Activated CD4-positive, alpha-beta memory T cell treated with anti-CD3 and anti-CD28 coated beads for 36 hours (primary cell): Measurements from ENCODE around the gene ANAPC10. TPM values are rescaled to one million over a fixed set of nuclear protein-coding genes. Genes with fewer than 3 reads are reported as not detected.

Experiments
- CTCF ChIA-PET: fragments of 350-600 bp; sonication (Branson Sonifier 250); formaldehyde crosslinking; loops from one replicate; lab custom pipeline; 2021; ENCODE audit warnings: antibody characterized with exemption, inconsistent platforms; lab: Charles Lee
- POLR2A ChIA-PET: fragments of 350-600 bp; sonication (Branson Sonifier 250); formaldehyde crosslinking; loops from one replicate; lab custom pipeline; 2021; ENCODE audit warnings: antibody characterized with exemption; lab: Charles Lee
- DNase-seq: peaks from one replicate; pipeline ENCODE4 v3.0.0-alpha.2; 2020
- H3K27ac Mint-ChIP-seq: one replicate; pipeline ENCODE4 v1.8.0; 2021; ENCODE audit warnings: mixed read lengths
- H3K27me3 Mint-ChIP-seq: one replicate; pipeline ENCODE4 v1.8.0; 2021; ENCODE audit warnings: mixed read lengths
- H3K36me3 Mint-ChIP-seq: one replicate; pipeline ENCODE4 v1.8.0; 2021; ENCODE audit warnings: mixed read lengths
- H3K4me1 Mint-ChIP-seq: one replicate; pipeline ENCODE4 v1.8.0; 2021; ENCODE audit warnings: low read depth, mixed read lengths
- H3K4me3 Mint-ChIP-seq: one replicate; pipeline ENCODE4 v1.8.0; 2021; ENCODE audit warnings: mild to moderate bottlenecking, mixed read lengths
- H3K9me3 Mint-ChIP-seq: one replicate; pipeline ENCODE4 v1.8.0; 2021; ENCODE audit warnings: mixed read lengths
- intact Hi-C: fragments of 100-400 bp; cut with micrococcal nuclease; formaldehyde crosslinking; loops from one replicate; pipeline ENCODE4 v1.15.1; 2023
- total RNA-seq, 2 experiments: library from RNA; stranded (reverse); gene quantifications; one replicate each; pipeline ENCODE4 v1.2.3, GENCODE V29; 2021

The ANAPC10 gene
- total RNA-seq, 2 experiments from 2014 or later: 28.2 to 28.3 TPM

GRCh38 chr4:145069361-145069760 is 28.6 kb downstream of the ANAPC10 start:
- no peak for DNase-seq
- ChIA-PET CTCF (no interaction called here), POLR2A (no interaction called here)
- no peaks in the 10 kb centered on the region for H3K36me3 Mint-ChIP-seq
- intact Hi-C loops: no loop called here
- no peak overlapping the region for H3K4me3 Mint-ChIP-seq
- no peaks in the 10 kb centered on the region for H3K9me3 Mint-ChIP-seq
- no peak overlapping the region for H3K27ac Mint-ChIP-seq
- peaks cover 13% of the 10 kb centered on the region for H3K4me1 Mint-ChIP-seq
- H3K27me3 Mint-ChIP-seq: no peaks in the 10 kb centered on the region

DNA sequence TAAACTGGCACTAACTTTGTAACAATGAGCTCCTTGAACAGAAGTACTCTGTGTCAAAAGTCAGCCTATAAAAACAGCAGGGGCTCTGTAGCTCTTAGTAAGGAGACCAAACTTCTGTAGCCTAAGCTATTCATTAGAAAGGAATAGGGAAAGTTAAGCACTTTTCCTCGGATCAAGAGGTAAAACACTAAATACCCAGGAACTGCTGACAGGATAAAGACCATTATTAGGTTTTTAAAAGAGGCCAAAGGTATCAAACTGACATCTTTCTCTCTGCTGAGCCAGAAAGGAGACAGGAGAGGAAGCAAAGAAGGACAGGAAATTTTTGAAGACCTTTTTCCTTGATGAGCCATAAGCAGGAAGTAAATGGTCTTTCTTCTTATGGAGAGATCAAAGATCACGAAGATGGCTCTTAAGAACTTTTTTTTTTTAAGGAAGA is 31.9 kb downstream of the ANAPC10 start:
- Mint-ChIP-seq H3K4me1 (peaks cover 7% of the 10 kb centered on the region), H3K27ac (no peak overlapping the region), H3K4me3 (no peak overlapping the region), H3K9me3 (no peaks in the 10 kb centered on the region), H3K36me3 (peaks cover 7% of the 10 kb centered on the region), H3K27me3 (no peaks in the 10 kb centered on the region)
- CTCF ChIA-PET: no interaction called here
- POLR2A ChIA-PET: no interaction called here
- intact Hi-C loops: no loop called here
- DNase-seq: no peak

DNA sequence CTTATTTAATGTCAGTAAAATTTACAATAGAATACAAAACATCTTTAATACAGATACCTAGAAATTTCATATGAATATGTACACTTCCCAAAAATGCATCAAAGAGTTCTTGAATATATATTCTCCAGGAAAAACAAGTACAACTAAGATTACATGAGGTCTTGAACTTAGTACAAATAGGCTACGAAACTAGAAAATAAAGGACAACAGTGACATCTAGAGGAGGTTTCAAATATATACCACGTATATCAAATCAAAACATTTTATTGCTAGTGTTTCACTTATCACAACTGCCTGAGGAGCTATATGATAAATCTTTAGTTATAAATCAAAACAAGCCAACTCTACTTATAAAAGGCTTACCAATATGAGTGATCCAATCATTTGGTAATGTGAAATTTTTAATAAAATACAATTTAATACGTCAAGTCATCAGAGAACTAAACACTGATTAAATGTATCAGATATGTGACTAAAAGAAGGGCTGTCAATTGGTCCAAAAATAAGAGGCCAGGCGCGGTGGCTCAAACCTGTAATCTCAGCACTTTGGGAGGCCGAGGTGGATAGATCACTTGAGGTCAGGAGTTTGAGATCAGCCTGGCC is 36.6 kb downstream of the ANAPC10 start:
- Mint-ChIP-seq H3K4me3 (no peak overlapping the region), H3K27ac (no peak overlapping the region), H3K27me3 (no peaks in the 10 kb centered on the region), H3K36me3 (peaks cover 7% of the 10 kb centered on the region), H3K4me1 (peaks cover 17% of the 10 kb centered on the region), H3K9me3 (no peaks in the 10 kb centered on the region)
- intact Hi-C loops: loop anchor here (1.0 to 5.0 kb wide), 2 partner anchors 449 to 887 kb away; no protein-coding TSS in a partner anchor
- no peak for DNase-seq
- ChIA-PET CTCF (interaction anchor here (0.6 to 1.9 kb wide), 13 partner anchors 11 to 890 kb away, joined by 3 to 9 read pairs (median 3); no protein-coding TSS in a partner anchor), POLR2A (no interaction called here)

GRCh38 chr4:145058256-145058655 is 39.7 kb downstream of the ANAPC10 start:
- H3K36me3 Mint-ChIP-seq: peaks cover 10% of the 10 kb centered on the region
- CTCF ChIA-PET: no interaction called here
- peaks cover 21% of the 10 kb centered on the region for H3K4me1 Mint-ChIP-seq
- no peak overlapping the region for H3K4me3 Mint-ChIP-seq
- POLR2A ChIA-PET: no interaction called here
- H3K27me3 Mint-ChIP-seq: no peaks in the 10 kb centered on the region
- no peaks in the 10 kb centered on the region for H3K9me3 Mint-ChIP-seq
- DNase-seq: no peak
- H3K27ac Mint-ChIP-seq: no peak overlapping the region
- intact Hi-C loops: no loop called here

- H3K4me1 Mint-ChIP-seq: peaks cover 21% of the 10 kb centered on the region
- intact Hi-C loops: no loop called here
- DNase-seq: no peak
- no peak overlapping the region for H3K4me3 Mint-ChIP-seq
- H3K27ac Mint-ChIP-seq: no peak overlapping the region
- CTCF ChIA-PET: no interaction called here
- H3K27me3 Mint-ChIP-seq: no peaks in the 10 kb centered on the region
- no peaks in the 10 kb centered on the region for H3K9me3 Mint-ChIP-seq
- H3K36me3 Mint-ChIP-seq: peaks cover 6% of the 10 kb centered on the region
- POLR2A ChIA-PET: no interaction called here
Measured at GRCh38 chr4:145056325-145057130, 41.5 kb downstream of the ANAPC10 start.

DNA sequence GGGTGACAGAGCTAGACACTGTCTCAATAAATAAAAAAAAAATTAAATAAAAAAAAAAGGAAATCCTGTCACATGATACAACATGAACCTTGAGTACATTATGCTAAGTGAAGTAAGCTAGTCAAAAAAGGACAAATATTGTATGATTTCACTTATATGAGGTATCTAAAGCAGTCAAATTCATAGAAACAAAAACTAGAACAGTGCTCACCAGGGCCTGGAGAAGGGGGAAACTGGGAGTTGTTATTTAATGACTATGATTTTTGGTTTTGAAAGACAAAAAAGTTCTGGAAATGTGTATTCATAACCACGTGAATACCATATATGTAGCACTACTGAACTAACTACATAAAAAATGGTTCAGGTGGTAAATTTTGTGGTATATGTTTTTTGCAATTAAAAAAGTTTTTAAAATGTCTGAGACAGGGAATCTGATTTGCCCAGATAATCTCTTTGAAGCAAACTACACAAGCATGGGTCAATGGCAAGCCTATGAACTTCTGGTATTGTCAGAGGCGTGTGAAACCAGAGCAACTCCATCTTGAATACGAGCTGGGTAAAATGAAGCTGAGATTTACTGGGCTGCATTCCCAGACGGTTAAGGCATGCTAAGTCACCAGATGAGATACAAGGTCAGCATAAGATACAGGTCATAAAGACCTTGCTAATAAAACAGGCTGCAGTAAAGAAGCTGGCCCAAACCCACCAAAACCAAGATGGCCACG is 42.3 kb downstream of the ANAPC10 start:
- POLR2A ChIA-PET: no interaction called here
- Mint-ChIP-seq H3K4me1 (peaks cover 21% of the 10 kb centered on the region), H3K4me3 (no peak overlapping the region), H3K36me3 (peaks cover 9% of the 10 kb centered on the region), H3K9me3 (no peaks in the 10 kb centered on the region), H3K27me3 (no peaks in the 10 kb centered on the region), H3K27ac (no peak overlapping the region)
- no peak for DNase-seq
- intact Hi-C loops: no loop called here
- CTCF ChIA-PET: interaction anchor here (0.6 kb wide), 2 partner anchors 16 to 91 kb away, joined by 3 to 7 read pairs; no protein-coding TSS in a partner anchor

- CTCF ChIA-PET: no interaction called here
- intact Hi-C loops: no loop called here
Measured at GRCh38 chr4:145049241-145049640, 48.8 kb downstream of the ANAPC10 start.

DNA sequence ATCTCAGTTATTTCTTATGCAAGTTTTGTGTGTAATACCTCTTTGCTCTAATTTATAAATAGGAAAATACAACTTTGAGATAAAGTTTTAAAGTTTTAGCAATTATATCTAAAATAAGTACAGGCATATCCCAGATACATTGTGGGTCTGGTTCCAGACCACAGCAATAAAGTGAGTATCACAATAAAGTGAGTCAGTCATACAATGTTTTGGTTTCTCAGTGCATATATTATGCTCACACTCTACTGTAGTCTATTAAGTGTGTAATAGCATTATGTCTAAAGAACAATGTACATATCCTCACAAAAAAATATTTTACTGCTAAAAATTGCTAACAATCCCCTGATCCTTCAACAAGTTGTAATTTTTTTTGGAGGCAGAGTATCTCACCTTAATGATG is 49.2 kb downstream of the ANAPC10 start:
- Mint-ChIP-seq H3K9me3 (no peaks in the 10 kb centered on the region), H3K4me1 (peaks cover 12% of the 10 kb centered on the region)
- CTCF ChIA-PET: no interaction called here

More at GRCh38 chr4:145049241-145049640, 48.8 kb downstream of the ANAPC10 start:
- no peak for DNase-seq
- POLR2A ChIA-PET: no interaction called here
- no peak overlapping the region for H3K27ac Mint-ChIP-seq
- peaks cover 13% of the 10 kb centered on the region for H3K36me3 Mint-ChIP-seq
- no peaks in the 10 kb centered on the region for H3K27me3 Mint-ChIP-seq
- H3K4me3 Mint-ChIP-seq: no peak overlapping the region
- H3K4me1 Mint-ChIP-seq: peaks cover 12% of the 10 kb centered on the region
- no peaks in the 10 kb centered on the region for H3K9me3 Mint-ChIP-seq

GRCh38 chr4:145047151-145047550 is 50.8 kb downstream of the ANAPC10 start:
- Mint-ChIP-seq H3K36me3 (peaks cover 13% of the 10 kb centered on the region), H3K27ac (no peak overlapping the region), H3K4me3 (no peak overlapping the region), H3K9me3 (no peaks in the 10 kb centered on the region), H3K27me3 (no peaks in the 10 kb centered on the region), H3K4me1 (peaks cover 12% of the 10 kb centered on the region)
- CTCF ChIA-PET: no interaction called here
- POLR2A ChIA-PET: no interaction called here
- no peak for DNase-seq
- intact Hi-C loops: no loop called here

More for the DNA sequence above, 49.2 kb downstream of the ANAPC10 start:
- intact Hi-C loops: no loop called here
- DNase-seq: no peak
- POLR2A ChIA-PET: no interaction called here
- peaks cover 13% of the 10 kb centered on the region for H3K36me3 Mint-ChIP-seq
- no peaks in the 10 kb centered on the region for H3K27me3 Mint-ChIP-seq
- no peak overlapping the region for H3K27ac Mint-ChIP-seq
- no peak overlapping the region for H3K4me3 Mint-ChIP-seq

DNA sequence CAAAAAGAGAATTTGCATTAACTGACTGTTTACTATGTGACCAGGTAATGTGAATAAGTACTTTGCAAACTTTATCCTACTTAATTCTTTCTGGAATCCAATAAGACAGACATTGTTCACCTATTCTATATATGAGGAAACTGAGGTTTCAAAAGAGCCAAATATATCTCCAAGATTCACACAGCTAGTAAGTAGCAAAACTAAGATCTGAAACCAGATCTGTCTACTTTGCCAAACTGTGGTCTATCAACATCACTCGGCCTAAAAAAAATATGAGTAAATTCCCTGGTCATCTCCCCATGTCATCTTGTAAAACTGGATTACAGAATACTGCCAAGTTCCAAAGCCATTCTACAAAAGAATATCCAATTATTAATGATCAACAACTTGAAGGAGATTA is 52.8 kb downstream of the ANAPC10 start:
- peaks cover 12% of the 10 kb centered on the region for H3K4me1 Mint-ChIP-seq
- no peak overlapping the region for H3K27ac Mint-ChIP-seq
- no peaks in the 10 kb centered on the region for H3K9me3 Mint-ChIP-seq
- no peak overlapping the region for H3K4me3 Mint-ChIP-seq
- no peaks in the 10 kb centered on the region for H3K27me3 Mint-ChIP-seq
- intact Hi-C loops: no loop called here
- POLR2A ChIA-PET: no interaction called here
- H3K36me3 Mint-ChIP-seq: peaks cover 5% of the 10 kb centered on the region
- CTCF ChIA-PET: no interaction called here
- DNase-seq: no peak

DNA sequence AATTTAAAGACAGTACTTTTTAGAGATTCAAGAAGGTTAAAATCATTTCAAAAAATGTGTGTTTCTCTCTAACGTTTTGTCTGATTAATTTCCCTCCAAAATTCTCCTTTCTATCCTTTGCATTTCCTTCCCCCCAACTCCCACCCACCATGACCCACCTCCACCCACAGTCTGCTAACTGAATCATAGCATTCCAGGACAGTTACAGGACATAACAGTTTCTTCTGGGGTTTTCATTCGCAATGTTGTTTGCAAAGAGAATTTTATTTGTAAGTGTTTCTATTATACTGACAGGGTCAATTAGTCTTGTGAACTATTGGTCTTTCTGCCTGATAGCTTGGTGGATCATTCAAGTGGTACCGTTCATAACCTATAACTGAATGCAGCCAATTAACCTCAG is 53.7 kb downstream of the ANAPC10 start:
- no peak for DNase-seq
- Mint-ChIP-seq H3K4me1 (peaks cover 12% of the 10 kb centered on the region), H3K27me3 (no peaks in the 10 kb centered on the region), H3K27ac (no peak overlapping the region), H3K36me3 (no peaks in the 10 kb centered on the region), H3K4me3 (no peak overlapping the region), H3K9me3 (no peaks in the 10 kb centered on the region)
- intact Hi-C loops: no loop called here
- CTCF ChIA-PET: no interaction called here
- POLR2A ChIA-PET: no interaction called here

DNA sequence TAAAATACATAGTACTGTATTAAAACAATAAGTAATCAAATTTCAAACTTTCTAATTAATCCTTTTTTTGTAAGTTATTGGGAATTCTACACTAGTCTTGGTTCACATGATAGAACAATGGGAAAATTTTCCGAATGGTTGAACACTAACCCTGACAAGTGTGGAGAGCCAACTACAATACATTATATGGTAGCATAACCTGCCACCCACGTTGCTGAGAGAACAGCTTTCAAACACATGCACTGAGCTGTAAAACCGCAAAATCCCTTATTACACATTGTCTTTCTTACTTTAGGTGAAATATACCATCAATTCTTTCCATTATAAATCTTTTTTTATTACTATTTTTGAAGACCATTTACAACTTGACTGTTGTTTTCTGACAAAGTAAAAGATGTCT is 54.7 kb downstream of the ANAPC10 start:
- Mint-ChIP-seq H3K27ac (no peak overlapping the region), H3K4me1 (peaks cover 9% of the 10 kb centered on the region), H3K4me3 (no peak overlapping the region), H3K9me3 (no peaks in the 10 kb centered on the region), H3K27me3 (no peaks in the 10 kb centered on the region), H3K36me3 (no peaks in the 10 kb centered on the region)
- POLR2A ChIA-PET: no interaction called here
- intact Hi-C loops: no loop called here
- CTCF ChIA-PET: no interaction called here
- DNase-seq: no peak
